ENCODE measurements around the gene ASB6.
A peak's percentile ranks its signal among the peaks of the same experiment; 100 is the strongest.

ASB6 gene

DNA sequence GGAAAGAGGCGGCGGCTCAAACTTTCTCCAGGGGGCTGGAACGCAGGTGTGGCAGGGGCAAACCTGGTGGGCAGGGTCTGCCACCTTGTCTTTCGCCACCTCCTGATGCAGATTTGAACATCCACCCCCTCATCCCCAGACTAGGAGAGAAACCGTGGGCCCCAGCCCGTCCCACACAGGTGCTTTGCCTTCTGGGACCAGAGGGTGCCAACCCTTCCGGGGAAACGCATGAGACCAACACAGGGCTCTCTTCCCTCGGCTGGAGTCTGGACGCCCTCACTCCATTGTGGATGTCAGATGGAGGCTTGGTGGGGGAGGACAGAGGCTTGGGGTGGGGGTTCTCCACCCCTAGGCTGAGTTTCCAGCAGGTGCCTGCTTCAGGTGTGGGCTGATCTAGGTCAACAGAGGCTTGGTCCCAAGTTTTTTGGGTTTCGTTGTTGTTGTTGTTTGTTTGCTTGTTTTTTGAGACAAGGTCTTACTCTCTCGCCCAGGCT, 30.6 kb downstream of the ASB6 start:
- H3K9me3 ChIP-seq (ENCODE audit: low read length): no peaks in the 10 kb centered on the region
- H3K4me1 ChIP-seq (ENCODE audit: insufficient read depth, low read length): peaks cover 23% of the 10 kb centered on the region
- no peak overlapping the region for H3K4me3 ChIP-seq (ENCODE audit: low read length)
- H3K27me3 ChIP-seq (ENCODE audit: insufficient read depth, low read length): no peaks in the 10 kb centered on the region
- no peak overlapping the region for H2AFZ ChIP-seq (ENCODE audit: low read depth, low read length)
- H3K36me3 ChIP-seq (ENCODE audit: insufficient read depth, low read length): no peaks in the 10 kb centered on the region

GRCh38 chr9:129610473-129611306, 31.3 kb downstream of the ASB6 start:
- Histone ChIP-seq H2AFZ (ENCODE audit: low read depth, low read length) (peak overlapping the region; percentile 46), H3K36me3 (ENCODE audit: insufficient read depth, low read length) (no peaks in the 10 kb centered on the region), H3K27me3 (ENCODE audit: insufficient read depth, low read length) (no peaks in the 10 kb centered on the region), H3K4me3 (ENCODE audit: low read length) (peak overlapping the region; percentile 38), H3K4me1 (ENCODE audit: insufficient read depth, low read length) (peaks cover 23% of the 10 kb centered on the region), H3K9me3 (ENCODE audit: low read length) (no peaks in the 10 kb centered on the region)

GRCh38 chr9:129610213-129610472, 31.8 kb downstream of the ASB6 start:
- H3K9me3 ChIP-seq (ENCODE audit: low read length): no peaks in the 10 kb centered on the region
- H3K4me3 ChIP-seq (ENCODE audit: low read length): peak overlapping the region; percentile 38
- peak overlapping the region; percentile 46 for H2AFZ ChIP-seq (ENCODE audit: low read depth, low read length)
- peaks cover 23% of the 10 kb centered on the region for H3K4me1 ChIP-seq (ENCODE audit: insufficient read depth, low read length)
- H3K36me3 ChIP-seq (ENCODE audit: insufficient read depth, low read length): no peaks in the 10 kb centered on the region
- H3K27me3 ChIP-seq (ENCODE audit: insufficient read depth, low read length): no peaks in the 10 kb centered on the region

- H3K9me3 ChIP-seq (ENCODE audit: low read length): no peaks in the 10 kb centered on the region
- no peaks in the 10 kb centered on the region for H3K36me3 ChIP-seq (ENCODE audit: insufficient read depth, low read length)
- H3K27me3 ChIP-seq (ENCODE audit: insufficient read depth, low read length): no peaks in the 10 kb centered on the region
- H3K4me1 ChIP-seq (ENCODE audit: insufficient read depth, low read length): peaks cover 23% of the 10 kb centered on the region
- H2AFZ ChIP-seq (ENCODE audit: low read depth, low read length): no peak overlapping the region
- no peak overlapping the region for H3K4me3 ChIP-seq (ENCODE audit: low read length)
Observed at GRCh38 chr9:129609486-129610212, 32.3 kb downstream of the ASB6 start.

- Histone ChIP-seq H3K4me3 (ENCODE audit: low read length) (no peak overlapping the region), H3K36me3 (ENCODE audit: insufficient read depth, low read length) (no peaks in the 10 kb centered on the region), H3K9me3 (ENCODE audit: low read length) (no peaks in the 10 kb centered on the region), H3K4me1 (ENCODE audit: insufficient read depth, low read length) (peaks cover 19% of the 10 kb centered on the region), H3K27me3 (ENCODE audit: insufficient read depth, low read length) (no peaks in the 10 kb centered on the region), H2AFZ (ENCODE audit: low read depth, low read length) (no peak overlapping the region)
Observed at GRCh38 chr9:129608561-129609481, 33.1 kb downstream of the ASB6 start.

DNA sequence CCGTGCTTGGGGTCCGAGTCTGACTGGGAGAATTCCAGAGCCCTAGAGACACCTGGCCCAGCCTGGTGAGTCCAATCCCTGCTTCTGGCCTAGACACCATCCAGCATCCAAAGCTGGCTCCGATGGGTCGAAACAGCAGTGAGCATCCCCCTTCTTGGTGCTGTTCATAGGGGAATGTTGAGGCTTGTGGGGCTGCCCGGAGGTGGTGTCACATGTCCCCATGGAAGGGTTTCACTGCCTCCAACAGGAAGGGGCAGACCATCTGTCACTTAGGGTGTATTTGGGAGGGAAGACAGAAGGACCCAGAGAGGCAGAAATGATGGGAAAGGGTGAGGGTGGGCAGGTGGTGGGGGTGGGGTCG, 34.9 kb downstream of the ASB6 start:
- peaks cover 18% of the 10 kb centered on the region for H3K4me1 ChIP-seq (ENCODE audit: insufficient read depth, low read length)
- H3K4me3 ChIP-seq (ENCODE audit: low read length): no peak overlapping the region
- H3K27me3 ChIP-seq (ENCODE audit: insufficient read depth, low read length): no peaks in the 10 kb centered on the region
- no peaks in the 10 kb centered on the region for H3K9me3 ChIP-seq (ENCODE audit: low read length)
- no peaks in the 10 kb centered on the region for H3K36me3 ChIP-seq (ENCODE audit: insufficient read depth, low read length)
- no peak overlapping the region for H2AFZ ChIP-seq (ENCODE audit: low read depth, low read length)

DNA sequence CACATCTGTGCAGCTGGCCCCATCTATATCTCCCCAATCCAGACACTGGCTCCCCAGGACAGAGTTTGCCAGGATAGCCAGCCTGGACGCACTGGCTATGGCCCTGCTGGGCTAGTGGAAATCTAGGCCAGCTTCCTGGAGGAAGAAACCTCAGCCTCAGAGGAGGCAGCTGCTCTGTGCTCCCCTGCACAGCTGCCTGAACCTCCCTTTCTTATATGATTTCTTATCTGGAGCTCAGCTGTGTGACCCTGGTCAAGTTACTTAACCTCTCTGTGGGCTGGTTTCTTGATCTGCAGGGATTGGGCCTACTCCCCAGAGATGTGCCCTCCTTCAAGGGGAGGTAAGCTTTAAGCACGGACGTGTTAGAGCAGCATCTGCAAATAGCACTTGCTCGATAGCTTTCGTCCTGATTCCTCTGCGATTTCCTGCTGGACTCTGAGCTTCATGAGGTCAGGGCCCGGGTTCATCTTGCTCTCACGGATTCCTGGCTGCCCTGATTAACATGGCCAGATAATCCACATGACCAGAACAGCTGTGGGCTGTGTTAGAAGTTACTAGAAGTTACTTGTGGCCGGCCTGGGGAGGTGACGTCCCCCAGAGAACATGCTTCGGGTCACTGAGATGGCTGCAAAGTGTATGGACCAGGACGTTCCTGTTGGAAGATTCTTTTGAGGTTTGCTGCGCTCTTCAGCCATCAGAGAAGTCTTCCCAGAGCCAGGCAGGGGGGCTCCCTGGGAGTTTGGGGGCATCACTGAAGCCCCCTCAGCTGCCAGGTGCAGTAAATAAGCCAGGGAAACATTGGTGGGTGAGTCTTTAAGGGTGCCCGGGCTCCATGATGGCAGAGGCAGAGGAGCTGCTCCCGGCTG, 35.6 kb downstream of the ASB6 start:
- Histone ChIP-seq H2AFZ (ENCODE audit: low read depth, low read length) (no peak overlapping the region), H3K9me3 (ENCODE audit: low read length) (no peaks in the 10 kb centered on the region), H3K4me1 (ENCODE audit: insufficient read depth, low read length) (peaks cover 18% of the 10 kb centered on the region), H3K4me3 (ENCODE audit: low read length) (no peak overlapping the region), H3K36me3 (ENCODE audit: insufficient read depth, low read length) (no peaks in the 10 kb centered on the region), H3K27me3 (ENCODE audit: insufficient read depth, low read length) (no peaks in the 10 kb centered on the region)

DNA sequence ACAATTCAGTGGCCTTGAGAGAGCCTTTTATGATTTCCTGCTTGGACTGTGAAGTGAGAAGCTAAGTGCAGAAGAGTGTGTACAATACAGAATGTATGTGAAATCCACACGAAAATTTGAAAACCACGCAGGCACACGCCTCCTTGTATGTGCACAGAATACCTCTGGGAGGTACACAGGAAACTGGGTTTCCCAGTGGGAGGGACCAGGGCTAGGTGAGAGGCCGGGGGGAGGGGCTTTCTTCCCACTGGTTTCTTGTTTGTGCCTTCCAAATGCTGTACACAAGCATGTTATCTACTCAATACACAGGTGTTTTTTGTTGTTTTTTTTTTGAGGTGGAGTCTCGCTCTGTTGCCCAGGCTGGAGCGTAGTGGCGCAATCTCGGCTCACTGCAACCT, 37.2 kb downstream of the ASB6 start:
- H3K27me3 ChIP-seq (ENCODE audit: insufficient read depth, low read length): no peaks in the 10 kb centered on the region
- H3K9me3 ChIP-seq (ENCODE audit: low read length): no peaks in the 10 kb centered on the region
- H3K36me3 ChIP-seq (ENCODE audit: insufficient read depth, low read length): no peaks in the 10 kb centered on the region
- no peak overlapping the region for H3K4me3 ChIP-seq (ENCODE audit: low read length)
- H2AFZ ChIP-seq (ENCODE audit: low read depth, low read length): no peak overlapping the region
- peaks cover 13% of the 10 kb centered on the region for H3K4me1 ChIP-seq (ENCODE audit: insufficient read depth, low read length)

DNA sequence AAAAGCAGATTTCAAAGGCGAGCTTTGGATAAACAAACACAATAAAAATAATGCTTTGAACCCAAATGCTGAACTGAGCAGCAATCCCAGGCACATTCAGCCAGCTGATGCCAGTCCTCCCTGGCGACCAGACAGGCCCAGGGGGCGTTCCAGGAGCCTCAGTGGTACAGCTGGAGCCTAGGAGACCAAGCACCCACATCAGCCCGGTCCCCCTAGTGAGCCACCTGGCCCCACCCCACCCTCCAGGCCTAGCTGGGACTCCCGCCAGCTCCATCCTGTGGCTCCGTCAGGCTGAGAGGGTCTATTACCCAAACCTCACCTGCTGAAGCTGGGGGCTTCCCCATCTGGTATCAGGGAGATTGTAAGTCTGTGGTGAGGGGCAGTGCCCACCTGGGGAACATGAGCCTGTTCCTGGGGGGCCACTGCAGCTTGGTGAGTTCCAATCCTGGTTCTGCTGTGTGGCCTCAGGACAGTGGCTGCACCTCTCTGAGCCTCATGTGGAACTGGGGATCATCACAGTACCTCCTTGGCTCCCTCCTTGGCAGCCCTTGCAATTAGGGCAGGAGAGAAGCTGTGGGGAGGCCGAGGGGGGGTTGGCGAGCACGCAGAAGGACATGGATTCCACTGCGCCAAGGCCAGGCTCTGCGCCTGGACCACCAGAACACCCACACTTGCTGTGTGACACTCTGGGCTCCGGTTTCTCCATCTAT, 37.7 kb downstream of the ASB6 start:
- Histone ChIP-seq H3K36me3 (ENCODE audit: insufficient read depth, low read length) (no peaks in the 10 kb centered on the region), H2AFZ (ENCODE audit: low read depth, low read length) (no peak overlapping the region), H3K9me3 (ENCODE audit: low read length) (no peaks in the 10 kb centered on the region), H3K27me3 (ENCODE audit: insufficient read depth, low read length) (no peaks in the 10 kb centered on the region), H3K4me3 (ENCODE audit: low read length) (no peak overlapping the region), H3K4me1 (ENCODE audit: insufficient read depth, low read length) (peaks cover 10% of the 10 kb centered on the region)

DNA sequence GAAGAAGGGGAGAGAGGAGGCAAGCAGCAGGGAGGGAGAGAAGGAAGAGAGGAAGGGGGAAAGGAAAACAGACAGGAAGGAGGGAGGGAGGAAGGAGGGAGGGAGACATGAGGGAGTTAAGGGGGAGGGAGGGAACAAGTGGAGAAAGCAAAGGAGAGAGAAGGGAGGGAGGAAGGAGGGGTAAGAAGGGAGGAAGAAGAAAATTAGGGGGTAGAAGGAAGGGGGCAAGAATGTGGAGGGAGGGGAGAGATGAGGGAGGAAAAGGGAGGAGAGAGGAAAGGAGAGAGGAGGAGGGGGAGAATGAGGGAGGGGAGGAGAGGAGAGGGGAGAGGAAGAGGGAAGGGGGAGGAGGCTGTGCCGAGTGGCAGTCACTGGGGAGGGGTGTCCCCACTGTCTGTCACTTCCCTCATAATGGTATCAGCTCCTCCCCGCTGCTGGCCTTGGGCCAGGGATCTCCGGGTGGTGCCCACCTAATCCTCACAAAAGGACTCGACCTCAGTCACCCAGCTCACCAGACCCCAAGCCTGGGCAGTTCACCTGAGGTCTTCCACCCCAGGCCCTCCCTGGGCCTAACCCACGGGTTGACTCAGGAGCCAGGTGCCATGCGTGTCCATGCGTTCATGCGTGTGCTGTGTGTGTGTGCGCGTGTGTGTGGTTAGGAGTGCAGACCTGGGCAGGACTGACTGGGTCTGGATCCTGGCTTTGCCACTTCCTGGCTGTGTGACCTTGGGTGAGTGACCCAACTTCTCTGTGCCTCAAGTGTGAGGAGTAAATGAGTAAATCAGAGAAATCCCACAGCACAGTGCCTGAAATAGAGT, 39.1 kb downstream of the ASB6 start:
- Histone ChIP-seq H3K9me3 (ENCODE audit: low read length) (no peaks in the 10 kb centered on the region), H3K36me3 (ENCODE audit: insufficient read depth, low read length) (no peaks in the 10 kb centered on the region), H3K27me3 (ENCODE audit: insufficient read depth, low read length) (no peaks in the 10 kb centered on the region), H3K4me1 (ENCODE audit: insufficient read depth, low read length) (peaks cover 17% of the 10 kb centered on the region), H3K4me3 (ENCODE audit: low read length) (no peak overlapping the region), H2AFZ (ENCODE audit: low read depth, low read length) (no peak overlapping the region)

GRCh38 chr9:129601082-129601674, 40.8 kb downstream of the ASB6 start:
- H3K4me3 ChIP-seq (ENCODE audit: low read length): no peak overlapping the region
- no peaks in the 10 kb centered on the region for H3K27me3 ChIP-seq (ENCODE audit: insufficient read depth, low read length)
- H3K4me1 ChIP-seq (ENCODE audit: insufficient read depth, low read length): peaks cover 20% of the 10 kb centered on the region
- H2AFZ ChIP-seq (ENCODE audit: low read depth, low read length): no peak overlapping the region
- no peaks in the 10 kb centered on the region for H3K36me3 ChIP-seq (ENCODE audit: insufficient read depth, low read length)
- no peaks in the 10 kb centered on the region for H3K9me3 ChIP-seq (ENCODE audit: low read length)

Data from neuron (in vitro differentiated cells).